AG04450 (cell line): ENCODE measurements around the gene FOXE3. TPM values are rescaled to one million over a fixed set of nuclear protein-coding genes. Genes with fewer than 3 reads are reported as not detected.

Source experiments
- CTCF ChIA-PET: fragments of 300-600, 350-600 bp; formaldehyde crosslinking; extraction: SDS; loops from one replicate; lab custom pipeline; 2022; ENCODE audit warnings: antibody characterized with exemption, inconsistent platforms; lab: Charles Lee
- POLR2A ChIA-PET: fragments of 350-600 bp; formaldehyde crosslinking; extraction: SDS; loops from one replicate; lab custom pipeline; 2021; ENCODE audit warnings: antibody characterized with exemption, inconsistent platforms; lab: Yijun Ruan, JAX
- DNase-seq: peaks from one replicate; pipeline ENCODE4 v3.0.0-alpha.2; 2011; ENCODE audit warnings: low read depth, low spot score
- H3K27ac ChIP-seq: one replicate; pipeline ENCODE4 v1.5.1; 2012; ENCODE audit warnings: low read depth, low read length, control low read depth
- H3K27me3 ChIP-seq: one replicate; pipeline ENCODE4 v1.6.0; 2012; ENCODE audit warnings: low read length; ENCODE audit not compliant: control insufficient read depth, insufficient read depth
- H3K4me3 ChIP-seq: 2 replicates; pipeline ENCODE4 v1.5.1; 2011; ENCODE audit warnings: mild to moderate bottlenecking, low read depth, low read length, control low read depth
- H3K9me3 ChIP-seq: 2 replicates; pipeline ENCODE4 v1.5.1; 2012; ENCODE audit warnings: low read length; ENCODE audit not compliant: control insufficient read depth, insufficient read depth
- polyA plus RNA-seq: library from polyadenylated mRNA; depleted of rRNA; stranded (reverse); fragments of >200 nt; gene quantifications from 2 replicates; pipeline ENCODE4 v1.2.3, GENCODE V29; 2011
- TF ChIP-seq, protein P1 (sequence below): IDR thresholded peaks from 2 replicates; pipeline ENCODE4 v1.5.1; 2011; ENCODE audit warnings: low read depth, low read length, control low read depth, inconsistent platforms

The FOXE3 gene
- polyA plus RNA-seq, 1 experiment: not detected

DNA sequence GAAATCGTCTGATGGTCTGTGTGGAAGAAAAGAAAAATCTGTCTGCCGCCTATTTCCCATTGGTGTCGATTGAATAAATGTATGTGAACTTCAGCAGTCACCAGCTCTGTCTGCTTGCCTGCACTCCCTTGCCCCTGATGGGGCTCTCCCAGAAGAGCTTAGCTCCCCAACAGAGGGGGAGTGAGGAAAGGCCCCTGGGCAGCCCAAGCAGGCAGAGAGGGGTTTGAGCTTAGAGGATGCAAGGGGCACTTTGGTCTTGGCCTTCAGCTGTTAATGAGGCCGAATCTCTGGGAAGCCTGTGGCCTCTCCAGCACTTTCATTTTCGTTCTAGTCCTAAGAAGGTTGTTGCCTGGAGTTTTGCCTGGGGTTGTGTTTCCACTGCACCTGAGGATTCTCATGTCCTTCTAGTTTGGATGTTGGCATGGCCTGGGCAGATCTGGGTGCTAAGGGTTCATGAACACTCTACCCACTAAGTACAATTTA, 24.6 kb downstream of the FOXE3 start:
- H3K27me3 ChIP-seq: peaks cover 65% of the 10 kb centered on the region
- no peak for DNase-seq
- ChIA-PET POLR2A (no interaction called here), CTCF (interaction anchor here (0.7 to 3.4 kb wide), 8 partner anchors 9 to 297 kb away, joined by 3 to 19 read pairs (median 6); no protein-coding TSS in a partner anchor)
- H3K9me3 ChIP-seq: no peaks in the 10 kb centered on the region
- H3K27ac ChIP-seq: no peak overlapping the region
- TF ChIP-seq, protein P1, sequence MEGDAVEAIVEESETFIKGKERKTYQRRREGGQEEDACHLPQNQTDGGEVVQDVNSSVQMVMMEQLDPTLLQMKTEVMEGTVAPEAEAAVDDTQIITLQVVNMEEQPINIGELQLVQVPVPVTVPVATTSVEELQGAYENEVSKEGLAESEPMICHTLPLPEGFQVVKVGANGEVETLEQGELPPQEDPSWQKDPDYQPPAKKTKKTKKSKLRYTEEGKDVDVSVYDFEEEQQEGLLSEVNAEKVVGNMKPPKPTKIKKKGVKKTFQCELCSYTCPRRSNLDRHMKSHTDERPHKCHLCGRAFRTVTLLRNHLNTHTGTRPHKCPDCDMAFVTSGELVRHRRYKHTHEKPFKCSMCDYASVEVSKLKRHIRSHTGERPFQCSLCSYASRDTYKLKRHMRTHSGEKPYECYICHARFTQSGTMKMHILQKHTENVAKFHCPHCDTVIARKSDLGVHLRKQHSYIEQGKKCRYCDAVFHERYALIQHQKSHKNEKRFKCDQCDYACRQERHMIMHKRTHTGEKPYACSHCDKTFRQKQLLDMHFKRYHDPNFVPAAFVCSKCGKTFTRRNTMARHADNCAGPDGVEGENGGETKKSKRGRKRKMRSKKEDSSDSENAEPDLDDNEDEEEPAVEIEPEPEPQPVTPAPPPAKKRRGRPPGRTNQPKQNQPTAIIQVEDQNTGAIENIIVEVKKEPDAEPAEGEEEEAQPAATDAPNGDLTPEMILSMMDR: no peak
- H3K4me3 ChIP-seq: no peak overlapping the region

DNA sequence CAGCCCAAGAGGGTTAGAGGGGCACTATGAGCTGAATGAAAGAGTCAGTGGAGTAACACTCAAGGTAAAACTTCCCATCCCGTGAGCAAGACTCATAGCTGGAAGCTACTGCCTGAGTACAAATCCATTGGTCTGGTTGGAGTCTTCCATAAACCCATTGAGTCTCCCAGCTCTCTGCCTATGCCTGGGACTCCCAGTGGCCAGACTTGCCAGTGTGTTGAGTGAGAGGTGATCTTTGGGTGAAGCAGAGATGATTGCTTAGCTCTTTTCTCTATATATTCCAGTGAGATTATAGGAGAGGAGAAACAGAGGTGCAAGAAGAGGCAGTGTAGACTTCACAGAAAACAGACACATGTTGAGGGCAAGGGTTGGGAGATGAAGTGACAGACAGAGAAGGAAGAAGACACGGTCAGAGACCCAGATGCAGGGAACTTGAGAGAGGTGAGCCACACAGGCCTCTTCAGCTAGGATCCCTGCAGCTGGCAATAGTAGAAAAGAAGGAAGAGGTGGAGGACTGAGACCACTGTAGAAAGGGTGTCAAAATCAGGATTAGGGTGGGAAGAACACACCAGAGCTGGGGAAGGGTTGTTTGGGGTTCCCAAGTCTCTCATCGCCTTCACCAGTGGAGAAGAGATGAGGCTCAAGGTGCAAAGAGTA, 25.5 kb downstream of the FOXE3 start:
- CTCF ChIA-PET: interaction anchor here (0.6 to 3.4 kb wide), 7 partner anchors 8 to 284 kb away, joined by 3 to 19 read pairs (median 7); no protein-coding TSS in a partner anchor
- TF ChIP-seq, protein P1: no peak
- H3K9me3 ChIP-seq: no peaks in the 10 kb centered on the region
- peaks cover 74% of the 10 kb centered on the region for H3K27me3 ChIP-seq
- H3K4me3 ChIP-seq: no peak overlapping the region
- H3K27ac ChIP-seq: no peak overlapping the region
- DNase-seq: no peak
- POLR2A ChIA-PET: interaction anchor here (0.6 kb wide), 1 partner anchor 7 kb away, joined by 3 read pairs; no protein-coding TSS in a partner anchor

DNA sequence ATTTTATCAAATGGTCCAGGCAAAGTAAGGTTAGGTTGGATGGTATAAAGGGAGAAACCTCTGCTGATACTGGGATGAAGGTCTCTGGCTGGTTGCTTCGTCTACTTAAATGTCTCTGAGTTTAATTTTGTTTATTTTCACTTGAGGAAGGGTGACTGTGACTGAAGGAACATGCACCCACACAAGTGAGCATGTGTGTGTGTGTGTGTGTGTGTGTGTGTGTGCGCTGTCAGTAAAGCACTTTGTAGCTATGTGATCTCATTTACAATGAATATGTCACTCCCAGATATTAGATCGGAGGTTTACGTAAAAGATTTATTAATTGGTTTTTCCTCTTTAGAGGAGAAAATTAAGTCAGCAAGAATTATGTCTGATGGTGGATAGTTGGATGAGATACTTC, 26.1 kb downstream of the FOXE3 start:
- CTCF ChIA-PET: interaction anchor here (0.6 to 3.4 kb wide), 6 partner anchors 10 to 318 kb away, joined by 3 to 19 read pairs (median 6); no protein-coding TSS in a partner anchor
- no peak overlapping the region for H3K4me3 ChIP-seq
- H3K27me3 ChIP-seq: peaks cover 81% of the 10 kb centered on the region
- DNase-seq: no peak
- H3K27ac ChIP-seq: no peak overlapping the region
- no peaks in the 10 kb centered on the region for H3K9me3 ChIP-seq
- TF ChIP-seq, protein P1: no peak
- POLR2A ChIA-PET: no interaction called here

DNA sequence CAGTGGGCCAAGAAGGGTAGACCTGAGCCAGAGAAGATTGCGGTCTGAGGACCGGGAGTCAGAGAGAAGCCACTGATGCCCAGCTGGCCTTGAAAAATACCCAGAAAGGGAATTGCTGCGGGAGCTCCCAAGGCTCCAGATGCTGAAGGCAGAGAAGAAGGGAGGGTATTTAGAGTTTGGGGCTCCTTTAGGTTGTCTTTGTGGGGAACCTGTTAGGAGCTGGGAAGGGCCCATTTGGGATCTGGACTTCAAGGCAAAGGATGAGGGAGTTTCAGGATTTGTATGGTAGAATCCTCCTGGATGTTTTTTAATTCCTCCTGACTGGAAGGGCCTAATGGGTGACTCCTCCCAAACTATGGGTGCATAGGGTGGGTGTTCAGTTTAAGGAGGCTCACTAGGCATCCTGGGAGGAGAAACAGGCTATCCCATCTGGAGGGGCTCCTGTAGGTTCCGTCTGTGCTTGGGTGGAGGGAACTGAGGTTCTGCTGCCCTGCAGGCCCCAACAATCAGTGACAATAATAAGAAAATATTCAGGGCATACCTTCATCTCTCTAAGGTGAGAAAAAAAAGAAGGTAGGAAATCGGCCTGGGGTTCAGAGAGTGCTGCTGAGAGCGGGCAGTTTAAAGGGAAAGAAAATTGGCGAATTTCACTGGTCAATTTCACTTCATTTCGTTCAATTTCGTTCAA, 26.9 kb downstream of the FOXE3 start:
- POLR2A ChIA-PET: no interaction called here
- no peak overlapping the region for H3K4me3 ChIP-seq
- DNase-seq: no peak
- no peaks in the 10 kb centered on the region for H3K9me3 ChIP-seq
- H3K27me3 ChIP-seq: peaks cover 85% of the 10 kb centered on the region
- no peak overlapping the region for H3K27ac ChIP-seq
- CTCF ChIA-PET: interaction anchor here (0.6 to 3.4 kb wide), 5 partner anchors 11 to 318 kb away, joined by 3 to 19 read pairs (median 3); no protein-coding TSS in a partner anchor
- TF ChIP-seq, protein P1: no peak
